ENCODE measurements around the gene CCNQ.
"Not testable (repeated sequence)": the region's sequence is repeated elsewhere in the genome, so short reads cannot be mapped to it uniquely, and the experiment has no call there.

DNA sequence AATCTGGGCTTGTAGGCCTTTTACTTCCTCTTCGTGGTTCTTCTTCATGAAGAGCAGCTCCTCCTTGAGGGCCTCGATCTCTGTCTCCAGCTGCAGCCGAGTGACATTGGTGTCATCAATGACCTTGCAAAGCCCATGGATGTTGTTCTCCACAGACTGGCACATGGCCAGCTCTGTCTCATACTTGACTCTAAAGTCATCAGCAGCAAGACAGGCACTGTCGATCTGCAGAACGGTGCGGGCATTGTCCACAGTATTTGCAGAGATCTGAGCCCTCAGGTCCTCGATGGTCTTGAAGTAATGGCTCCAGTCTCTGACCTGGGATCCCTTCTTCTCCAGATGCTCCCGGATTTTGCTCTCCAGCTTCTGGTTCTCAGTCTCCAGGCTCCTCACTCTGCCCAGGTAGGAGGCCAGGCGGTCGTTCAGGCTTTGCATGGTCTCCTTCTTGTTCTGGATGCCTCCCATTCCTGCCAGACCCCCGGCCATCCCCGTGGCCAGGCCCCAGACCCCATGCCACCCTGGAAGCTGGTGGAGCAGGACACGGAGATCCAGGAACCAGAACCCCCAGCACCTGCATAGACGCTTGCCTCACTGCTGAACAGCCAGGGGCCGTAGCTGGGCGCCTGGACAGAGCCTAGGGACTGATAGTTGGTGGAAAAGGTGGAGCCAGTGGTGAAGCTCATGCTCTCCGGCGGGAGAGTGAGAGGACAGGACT, 5.9 kb upstream of the CCNQ start:
- TF ChIP-seq, protein P1, sequence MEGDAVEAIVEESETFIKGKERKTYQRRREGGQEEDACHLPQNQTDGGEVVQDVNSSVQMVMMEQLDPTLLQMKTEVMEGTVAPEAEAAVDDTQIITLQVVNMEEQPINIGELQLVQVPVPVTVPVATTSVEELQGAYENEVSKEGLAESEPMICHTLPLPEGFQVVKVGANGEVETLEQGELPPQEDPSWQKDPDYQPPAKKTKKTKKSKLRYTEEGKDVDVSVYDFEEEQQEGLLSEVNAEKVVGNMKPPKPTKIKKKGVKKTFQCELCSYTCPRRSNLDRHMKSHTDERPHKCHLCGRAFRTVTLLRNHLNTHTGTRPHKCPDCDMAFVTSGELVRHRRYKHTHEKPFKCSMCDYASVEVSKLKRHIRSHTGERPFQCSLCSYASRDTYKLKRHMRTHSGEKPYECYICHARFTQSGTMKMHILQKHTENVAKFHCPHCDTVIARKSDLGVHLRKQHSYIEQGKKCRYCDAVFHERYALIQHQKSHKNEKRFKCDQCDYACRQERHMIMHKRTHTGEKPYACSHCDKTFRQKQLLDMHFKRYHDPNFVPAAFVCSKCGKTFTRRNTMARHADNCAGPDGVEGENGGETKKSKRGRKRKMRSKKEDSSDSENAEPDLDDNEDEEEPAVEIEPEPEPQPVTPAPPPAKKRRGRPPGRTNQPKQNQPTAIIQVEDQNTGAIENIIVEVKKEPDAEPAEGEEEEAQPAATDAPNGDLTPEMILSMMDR (IDR thresholded peaks at IDR 0.05; ENCODE audit: insufficient read depth, low read length): not testable (repeated sequence)
- not testable (repeated sequence) for TF ChIP-seq POLR2AphosphoS5 (IDR thresholded peaks at IDR 0.05; ENCODE audit: low read depth)
